H1 (cell line): Measurements from ENCODE around the gene MMAA. TPM values are rescaled to one million over a fixed set of nuclear protein-coding genes. Genes with fewer than 3 reads are reported as not detected.

Experiments
- CTCF ChIA-PET: fragments of 300-600 bp; sonication (Branson Sonifier 250); formaldehyde crosslinking; loops from one replicate; lab custom pipeline; 2021; ENCODE audit not compliant: partially characterized antibody; lab: Charles Lee
- POLR2A ChIA-PET: fragments of 300-600 bp; sonication (Branson Sonifier 250); formaldehyde crosslinking; loops from one replicate; lab custom pipeline; 2021; ENCODE audit warnings: inconsistent platforms; ENCODE audit not compliant: partially characterized antibody; lab: Charles Lee
- DNase-seq, 2 experiments: peaks; one replicate each; pipeline versions ENCODE4 v3.0.0 to v3.0.0-alpha.2; 2010 to 2022; ENCODE audit warnings: low spot score in 2 of 2, low read depth in 1 of 2, mixed read lengths in 1 of 2
- FAIRE-seq: peaks from 2 replicates; lab custom pipeline; 2011; peaks lifted over from hg19 to GRCh38; lab: Jason Lieb, UNC
- H2AFZ ChIP-seq: 2 replicates; pipeline ENCODE4 v1.8.1; 2012; ENCODE audit warnings: low read length, inconsistent platforms
- H2AK5ac ChIP-seq: 2 replicates; pipeline ENCODE4 v1.6.1; 2013; ENCODE audit warnings: low read depth, low read length
- H2BK120ac ChIP-seq: replicated peaks from 2 replicates; pipeline ENCODE3; 2013; ENCODE audit warnings: low read depth, low read length, inconsistent platforms
- H2BK12ac ChIP-seq: 2 replicates; pipeline ENCODE4 v1.6.1; 2013; ENCODE audit warnings: low read depth, low read length
- H2BK15ac ChIP-seq: 2 replicates; pipeline ENCODE4 v1.6.1; 2013; ENCODE audit warnings: low read length
- H2BK20ac ChIP-seq: 2 replicates; pipeline ENCODE4 v1.6.1; 2013; ENCODE audit warnings: low read length
- H2BK5ac ChIP-seq: 2 replicates; pipeline ENCODE4 v1.6.1; 2013; ENCODE audit warnings: low read depth, low read length
- H3K14ac ChIP-seq: 2 replicates; pipeline ENCODE4 v1.6.1; 2013; ENCODE audit warnings: inconsistent platforms; ENCODE audit not compliant: insufficient read length
- H3K18ac ChIP-seq: 2 replicates; pipeline ENCODE4 v1.6.1; 2013; ENCODE audit warnings: low read length; ENCODE audit errors: extremely low read depth
- H3K23ac ChIP-seq: 2 replicates; pipeline ENCODE4 v1.6.1; 2013; ENCODE audit warnings: inconsistent platforms; ENCODE audit not compliant: insufficient read length
- H3K23me2 ChIP-seq: 2 replicates; pipeline ENCODE4 v1.6.1; 2013; ENCODE audit warnings: low read depth, low read length
- H3K27ac ChIP-seq: 2 replicates; pipeline ENCODE4 v1.6.1; 2011; ENCODE audit warnings: low read depth, low read length, inconsistent platforms
- H3K27me3 ChIP-seq, 4 experiments: replicated peaks in 1 of 4; 1 replicate in 1 of 4; 2 replicates in 3 of 4; pipeline versions ENCODE4 v1.6.1 to v1.8.1; 2011 to 2013; ENCODE audit warnings: low read length in 3 of 4, mild to moderate bottlenecking in 3 of 4, inconsistent platforms in 2 of 4, mixed read lengths in 2 of 4, moderate library complexity in 1 of 4; ENCODE audit not compliant: control insufficient read depth in 3 of 4, insufficient read depth in 3 of 4; ENCODE audit errors: extremely low read depth in 1 of 4
- H3K36me3 ChIP-seq, 4 experiments: 2 replicates each; pipeline versions ENCODE4 v1.6.1 to v1.8.1; 2011 to 2013; ENCODE audit warnings: mild to moderate bottlenecking in 4 of 4, low read length in 3 of 4, moderate library complexity in 2 of 4, control low read depth in 1 of 4, inconsistent platforms in 1 of 4; ENCODE audit not compliant: insufficient read depth in 4 of 4, control insufficient read depth in 2 of 4
- H3K4ac ChIP-seq: replicated peaks from 2 replicates; pipeline ENCODE3; 2013; ENCODE audit warnings: low read length, low read depth, mixed read lengths, inconsistent platforms; ENCODE audit not compliant: insufficient read length
- H3K4me1 ChIP-seq, 4 experiments: replicated peaks in 1 of 4; 1 replicate in 1 of 4; 2 replicates in 3 of 4; pipeline versions ENCODE4 v1.6.1 to v1.8.1; 2011 to 2013; ENCODE audit warnings: low read length in 3 of 4, inconsistent platforms in 2 of 4, mixed read lengths in 1 of 4; ENCODE audit not compliant: insufficient read depth in 4 of 4, control insufficient read depth in 3 of 4
- H3K4me2 ChIP-seq, 2 experiments: 2 replicates each; pipeline versions ENCODE4 v1.6.1 to v1.8.1; 2011 to 2013; ENCODE audit warnings: low read depth in 2 of 2, low read length in 2 of 2, control low read depth in 1 of 2, inconsistent platforms in 1 of 2, mild to moderate bottlenecking in 1 of 2; ENCODE audit not compliant: insufficient read depth in 1 of 2
- H3K4me3 ChIP-seq, 4 experiments: fragments of 200-600, 300-600 bp in 1 of 4; sonication (generic), shearing (Covaris generic), sonication (Bioruptor Twin) in 1 of 4; 2 replicates each; pipeline versions ENCODE4 v1.5.1 to v1.8.1; 2011 to 2016; ENCODE audit warnings: low read length in 4 of 4, low read depth in 3 of 4, control low read depth in 2 of 4, inconsistent platforms in 2 of 4, mild to moderate bottlenecking in 2 of 4, mixed read lengths in 1 of 4, moderate library complexity in 1 of 4; ENCODE audit not compliant: insufficient read depth in 2 of 4; ENCODE audit errors: extremely low read depth in 1 of 4
- H3K56ac ChIP-seq: replicated peaks from 2 replicates; pipeline ENCODE3; 2013; ENCODE audit warnings: low read depth, mild to moderate bottlenecking, mixed read lengths, low read length, inconsistent platforms; ENCODE audit not compliant: insufficient read length
- H3K79me1 ChIP-seq: 2 replicates; pipeline ENCODE4 v1.6.1; 2013; ENCODE audit warnings: low read depth, low read length, control low read depth
- H3K79me2 ChIP-seq, 2 experiments: 2 replicates each; pipeline versions ENCODE4 v1.6.1 to v1.8.1; 2012 to 2013; ENCODE audit warnings: low read length in 2 of 2, mild to moderate bottlenecking in 2 of 2, inconsistent platforms in 1 of 2; ENCODE audit not compliant: insufficient read depth in 2 of 2, control insufficient read depth in 1 of 2
- H3K9ac ChIP-seq, 4 experiments: replicated peaks in 1 of 4; 1 replicate in 1 of 4; 2 replicates in 3 of 4; pipeline versions ENCODE4 v1.6.1 to v1.8.1; 2011 to 2013; ENCODE audit warnings: low read depth in 3 of 4, low read length in 3 of 4, control low read depth in 2 of 4, mild to moderate bottlenecking in 2 of 4, moderate library complexity in 2 of 4, inconsistent platforms in 1 of 4; ENCODE audit errors: extremely low read depth in 1 of 4
- H3K9me3 ChIP-seq, 2 experiments: 2 replicates each; pipeline versions ENCODE4 v1.6.1 to v1.8.1; 2012 to 2013; ENCODE audit warnings: mild to moderate bottlenecking in 2 of 2, moderate library complexity in 2 of 2, control low read depth in 1 of 2, inconsistent platforms in 1 of 2, low read depth in 1 of 2, low read length in 1 of 2, mixed read lengths in 1 of 2; ENCODE audit not compliant: insufficient read depth in 2 of 2
- H4K20me1 ChIP-seq, 2 experiments: replicated peaks in 1 of 2; 2 replicates each; pipeline versions ENCODE3 to v1.8.1; 2011 to 2013; ENCODE audit warnings: inconsistent platforms in 2 of 2, low read length in 2 of 2, mild to moderate bottlenecking in 1 of 2; ENCODE audit not compliant: insufficient read depth in 2 of 2, control insufficient read depth in 1 of 2
- H4K5ac ChIP-seq: 2 replicates; pipeline ENCODE4 v1.6.1; 2013; ENCODE audit warnings: low read length, low read depth, mixed read lengths, inconsistent platforms; ENCODE audit not compliant: insufficient read length
- H4K8ac ChIP-seq: 2 replicates; pipeline ENCODE4 v1.8.0; 2013; ENCODE audit warnings: mild to moderate bottlenecking, moderate library complexity, low read length, inconsistent platforms; ENCODE audit not compliant: insufficient read depth; ENCODE audit errors: extremely low read depth
- H4K91ac ChIP-seq: replicated peaks from 2 replicates; pipeline ENCODE3; 2013; ENCODE audit warnings: low read length, mixed read lengths, inconsistent platforms; ENCODE audit not compliant: insufficient read length
- BCL11A ChIP-seq, 2 experiments: IDR thresholded peaks; one replicate each; pipeline ENCODE4 v1.6.1; 2011; ENCODE audit warnings: low read depth in 2 of 2, low read length in 2 of 2, mild to moderate bottlenecking in 2 of 2
- polyA plus RNA-seq, 7 experiments: library from polyadenylated mRNA; depleted of rRNA in 3 of 7; stranded (reverse) in 5 of 7; unstranded in 2 of 7; fragments of >200 nt in 5 of 7; fragments of 200-250 nt in 2 of 7; gene quantifications; 1 replicate in 5 of 7; 2 replicates in 1 of 7; 4 replicates in 1 of 7; pipeline versions ENCODE4 v1.2.1 to v1.2.3, GENCODE V29; 2011 to 2013; ENCODE audit warnings: missing spikeins in 2 of 7, mixed read lengths in 2 of 7
- total RNA-seq: library from RNA; stranded (reverse); fragmentation: NEBNext Ultra II Directional; extraction: Animal tissue kit (Norgen Biotek cat#: 25700); gene quantifications from 2 replicates; pipeline ENCODE4 v1.2.1, GENCODE V29; 2021

MMAA gene
- total and polyA plus RNA-seq, 2 of the 8 experiments (the other 6 are each of a cell fraction or from before 2014, with no cell fraction given) = 0.98 to 4.9 TPM

GRCh38 chr4:145670422-145670821, 51.2 kb downstream of the MMAA start:
- H2AK5ac ChIP-seq = no peak overlapping the region
- no peaks in the 10 kb centered on the region for H3K9me3 ChIP-seq
- no peak overlapping the region for H3K9ac ChIP-seq
- no peak for TF ChIP-seq BCL11A (IDR thresholded peaks at IDR 0.05; ENCODE audit: low read depth in 2 of 2, low read length in 2 of 2)

More at GRCh38 chr4:145670422-145670821, 51.2 kb downstream of the MMAA start:
- Histone ChIP-seq H4K8ac (no peak overlapping the region), H4K91ac (no peak overlapping the region), H3K4me1 (no peaks in the 10 kb centered on the region), H2AFZ (no peak overlapping the region), H3K79me1 (no peaks in the 10 kb centered on the region), H3K56ac (no peak overlapping the region), H3K4me2 (no peak overlapping the region), H2BK15ac (no peak overlapping the region), H3K27me3 (peaks cover 0 to 2% (median 0%) of the 10 kb centered on the region in 4 experiments; a peak in 1 of 7 replicates), H4K20me1 (no peaks in the 10 kb centered on the region), H3K27ac (no peak overlapping the region), H2BK120ac (no peak overlapping the region), H3K79me2 (no peaks in the 10 kb centered on the region), H3K4me3 (no peak overlapping the region), H2BK12ac (no peak overlapping the region), H3K23ac (no peak overlapping the region), H3K36me3 (no peaks in the 10 kb centered on the region), H3K14ac (no peak overlapping the region), H3K18ac (no peak overlapping the region), H3K23me2 (no peaks in the 10 kb centered on the region; the same call in 1 of the 2 replicates), H2BK20ac (no peak overlapping the region), H2BK5ac (no peak overlapping the region), H4K5ac (no peak overlapping the region), H3K4ac (no peak overlapping the region)
- ChIA-PET POLR2A (no interaction called here), CTCF (no interaction called here)
- DNase-seq (no peak), FAIRE-seq (peak; percentile 55)
